ENCODE data around the gene PTPRK.

- no peak for TF ChIP-seq TRIM25 (IDR thresholded peaks at IDR 0.05; ENCODE audit: borderline replicate concordance)
- no peak for TF ChIP-seq POLR2AphosphoS5 (IDR thresholded peaks at IDR 0.05; ENCODE audit: control insufficient read depth, insufficient read depth, low read depth, low read length)
- no peak for TF ChIP-seq ZBTB1 (CRISPR knock-in tag; IDR thresholded peaks at IDR 0.05; ENCODE audit: borderline replicate concordance, low read depth)
- no peak for TF ChIP-seq GTF2F1 (IDR thresholded peaks at IDR 0.05; ENCODE audit: low read depth, low read length)
- no peak for TF ChIP-seq ARID3B (CRISPR knock-in tag; IDR thresholded peaks at IDR 0.05; ENCODE audit: borderline replicate concordance)
- TF ChIP-seq CTCF (IDR thresholded peaks at IDR 0.05 in 2 of 3, conservative IDR thresholded peaks at IDR 0.05 in 1 of 3; ENCODE audit: insufficient read depth in 2 of 3, low read depth in 1 of 3, low read length in 3 of 3), result no peak
- TF ChIP-seq SRSF9 (IDR thresholded peaks at IDR 0.05; ENCODE audit: borderline replicate concordance, low read depth, low read length), result no peak
- TF ChIP-seq ZBTB49 (CRISPR knock-in tag; IDR thresholded peaks at IDR 0.05; ENCODE audit: borderline replicate concordance), result no peak
- TF ChIP-seq SIN3B (IDR thresholded peaks at IDR 0.05; ENCODE audit: low read depth), result no peak
- TF ChIP-seq TOE1 (IDR thresholded peaks at IDR 0.05; ENCODE audit: borderline replicate concordance), result no peak
- no peak for TF ChIP-seq TOE1 (CRISPR knock-in tag; IDR thresholded peaks at IDR 0.05; ENCODE audit: borderline replicate concordance, low read depth)
- no peak for TF ChIP-seq CEBPZ (IDR thresholded peaks at IDR 0.05; ENCODE audit: borderline replicate concordance, low read depth, low read length)
These were observed 450.0 kb downstream of the PTPRK start for GRCh38 chr6:128070406-128070805.

All from K562 (cell line).